Measurements from ENCODE around the gene NSRP1.
"Not testable (repeated sequence)": the region's sequence is repeated elsewhere in the genome, so short reads cannot be mapped to it uniquely, and the experiment has no call there.

The NSRP1 gene

DNA sequence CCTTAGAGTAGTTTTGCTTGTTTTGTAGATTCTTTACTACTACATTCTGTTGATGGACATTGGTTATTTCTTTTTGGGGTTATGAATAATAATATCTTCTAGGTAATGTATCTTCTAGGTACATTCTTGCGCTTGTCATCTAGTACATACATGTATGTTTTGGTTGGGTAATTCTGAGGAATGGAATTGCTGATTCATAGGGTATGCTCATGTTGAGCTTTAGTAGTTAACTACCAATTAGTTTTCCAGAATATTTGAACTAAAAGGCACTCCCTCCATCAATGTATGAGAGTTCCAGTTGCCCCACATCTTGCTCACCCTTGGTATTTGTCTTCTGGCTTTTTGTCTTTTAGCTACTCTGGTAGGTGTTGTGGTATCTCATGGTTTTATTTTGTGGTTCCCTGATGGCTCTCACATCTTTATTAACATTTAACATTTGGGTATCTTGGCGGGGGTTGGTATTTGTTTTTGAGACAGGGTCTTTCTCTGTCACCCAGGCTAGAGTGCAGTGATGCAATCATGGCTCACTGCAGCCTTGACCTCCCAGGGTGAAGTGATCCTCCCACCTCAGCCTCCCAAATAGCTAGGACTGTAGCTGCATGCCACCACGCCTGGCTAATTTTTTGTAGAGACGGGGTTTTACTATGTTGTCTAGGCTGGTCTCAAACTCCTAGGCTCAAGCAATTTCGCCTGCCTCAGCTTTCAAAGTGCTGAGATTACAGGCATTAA is 71.8 kb downstream of the NSRP1 start:
- DNase-seq: no peak

DNA sequence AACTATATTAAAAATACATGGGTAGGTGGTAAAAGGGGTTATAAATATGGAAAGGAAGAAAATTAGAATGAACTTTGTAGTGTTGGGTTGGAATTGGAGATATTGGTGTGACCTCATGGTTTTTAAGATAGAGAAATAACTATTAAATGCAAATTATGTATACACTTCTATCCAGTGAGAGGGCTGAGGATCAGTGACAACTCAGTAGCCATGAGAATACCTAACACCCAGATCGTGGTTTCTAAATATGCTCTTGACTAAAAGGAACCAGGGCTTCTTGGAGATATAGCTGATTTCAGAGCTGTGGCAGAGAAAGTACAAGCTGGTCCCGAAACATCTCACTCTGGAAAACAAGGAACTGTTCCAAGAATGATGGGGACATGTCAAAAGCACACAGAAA is 74.5 kb downstream of the NSRP1 start:
- no peak for DNase-seq

DNA sequence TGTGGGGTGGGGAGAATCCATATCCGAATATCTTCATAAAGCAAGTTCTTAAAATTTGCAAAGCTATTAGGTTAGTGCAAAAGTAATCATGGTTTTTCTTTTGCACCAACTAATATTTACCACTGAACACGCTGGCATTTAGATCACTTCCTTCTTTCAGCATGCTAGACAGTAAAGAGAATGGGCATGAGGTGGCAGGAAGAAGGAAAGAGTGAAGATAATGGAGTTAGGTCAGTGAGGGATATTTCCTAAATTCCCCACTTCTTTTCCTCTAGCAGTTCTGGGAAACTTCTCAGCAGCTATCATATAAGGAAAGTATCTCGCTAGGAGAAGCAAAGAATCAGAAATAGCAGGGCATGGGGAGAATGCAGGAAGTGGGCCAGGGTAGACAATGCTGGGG is 79.9 kb downstream of the NSRP1 start:
- peak in 1 of 2 experiments; percentile 5 for DNase-seq

DNA sequence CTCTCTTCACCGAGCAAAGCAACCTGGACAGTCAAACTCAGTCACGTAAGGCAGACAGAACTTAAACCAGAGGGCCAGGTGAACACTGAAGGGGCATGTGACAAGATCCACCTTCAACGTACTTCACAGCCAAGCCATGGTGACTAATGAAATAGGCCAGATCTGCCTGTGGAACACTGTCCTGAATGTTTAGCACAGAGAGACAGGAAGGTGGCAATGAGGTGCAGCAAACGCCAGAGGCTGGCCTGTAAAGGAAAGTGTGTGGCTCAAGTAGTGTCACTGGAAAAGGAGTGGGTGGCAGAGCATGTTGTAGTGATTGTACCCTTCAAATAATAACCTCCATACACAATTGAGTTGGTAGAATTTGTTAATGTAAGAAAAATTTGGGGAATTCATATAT is 80.8 kb downstream of the NSRP1 start:
- no peak for DNase-seq

DNA sequence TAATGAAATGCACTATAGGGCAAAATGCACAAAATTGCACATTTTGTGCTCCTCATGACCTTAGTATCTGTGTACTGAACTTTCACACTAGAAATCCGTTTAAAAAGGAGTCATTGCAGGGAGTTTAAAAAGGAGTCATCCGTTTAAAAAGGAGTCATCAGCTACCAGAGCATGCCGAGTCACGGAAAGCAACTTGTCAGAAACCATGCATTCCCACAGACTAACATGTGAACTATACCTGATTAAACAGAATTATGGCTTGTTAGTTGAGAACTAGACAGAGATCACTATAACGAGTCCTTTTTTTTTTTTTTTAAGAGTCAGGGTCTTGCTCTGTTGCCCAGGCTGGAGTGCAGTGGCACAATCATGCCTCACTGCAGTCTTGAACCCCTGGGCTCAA is 83.0 kb downstream of the NSRP1 start:
- DNase-seq: no peak

- DNase-seq: no peak
Measured at GRCh38 chr17:30200106-30200505, 83.5 kb downstream of the NSRP1 start.

GRCh38 chr17:30200656-30201055 is 84.0 kb downstream of the NSRP1 start:
- not testable (repeated sequence) for DNase-seq

DNA sequence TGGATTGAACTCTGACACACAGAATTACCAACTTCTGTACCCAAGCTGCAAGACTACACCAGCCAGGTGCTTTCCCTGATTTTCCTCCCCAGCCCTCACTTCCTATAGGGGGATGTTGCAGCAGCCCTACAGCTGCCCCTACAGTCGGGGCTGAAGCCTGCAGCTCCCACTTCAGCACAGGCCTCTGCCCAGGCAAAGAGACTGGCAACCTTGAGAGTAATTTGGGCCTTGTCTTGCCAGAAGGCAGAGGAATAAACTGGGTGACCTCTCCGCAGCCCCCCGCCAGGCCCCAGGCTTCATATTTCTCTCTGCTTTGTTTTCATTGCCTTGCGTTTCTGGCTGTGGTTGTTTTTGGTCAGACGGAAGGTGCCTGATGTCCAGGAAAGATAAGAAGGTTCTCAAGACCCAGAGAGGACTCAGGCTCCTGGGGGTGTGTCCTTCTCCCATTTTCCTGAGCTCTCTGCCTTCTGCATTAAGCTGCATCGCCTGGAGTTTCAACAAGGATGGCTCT is 86.9 kb downstream of the NSRP1 start:
- no peak for DNase-seq

- DNase-seq: no peak
Measured at GRCh38 chr17:30207655-30208054, 91.0 kb downstream of the NSRP1 start.

DNA sequence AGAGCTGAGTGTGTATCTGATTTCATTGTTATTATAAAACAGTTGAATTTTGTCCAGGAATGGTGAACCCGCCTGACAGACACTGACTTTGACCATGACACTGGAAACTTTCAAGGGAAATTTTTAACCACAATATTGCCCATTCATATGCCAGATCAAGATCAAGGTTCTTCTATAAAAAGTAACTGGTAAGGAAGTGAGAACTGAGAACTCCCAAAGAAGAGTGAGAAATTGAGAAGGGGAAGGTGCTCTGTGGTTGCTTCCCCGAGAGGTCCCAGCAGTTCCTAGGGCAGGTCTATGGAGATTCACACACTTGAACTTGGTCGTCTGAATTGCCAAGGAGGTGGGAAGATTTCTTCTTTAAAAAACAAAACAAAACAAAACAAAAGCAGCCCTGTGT is 91.6 kb downstream of the NSRP1 start:
- DNase-seq: peak in 1 of 2 experiments; percentile 2

GRCh38 chr17:30209930-30210329 is 93.3 kb downstream of the NSRP1 start:
- no peak for DNase-seq

DNA sequence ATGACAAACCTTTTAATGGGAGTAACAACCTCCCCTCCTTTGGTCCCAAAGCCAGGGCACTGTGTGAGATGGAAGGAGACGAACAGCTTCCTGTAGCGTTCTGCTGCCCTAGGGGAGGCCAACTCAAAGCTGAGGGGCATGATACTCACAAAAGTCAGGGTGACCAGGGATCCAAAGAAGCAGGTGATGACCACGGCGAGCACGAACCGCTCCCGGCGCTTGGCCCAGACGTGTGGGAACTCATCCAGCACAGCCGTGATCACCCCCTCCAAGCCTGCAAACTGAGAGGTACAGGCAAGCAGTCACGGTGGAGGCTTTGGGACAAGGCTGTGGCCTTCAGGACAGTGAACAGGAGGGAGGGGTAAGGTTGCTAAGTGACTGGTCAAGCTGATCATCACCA is 93.8 kb downstream of the NSRP1 start:
- no peak for DNase-seq

- DNase-seq: no peak
Measured at GRCh38 chr17:30210901-30211300, 94.3 kb downstream of the NSRP1 start.

- no peak for DNase-seq
Measured at GRCh38 chr17:30211371-30211770, 94.8 kb downstream of the NSRP1 start.

- no peak for DNase-seq
Measured at GRCh38 chr17:30212750-30213149, 96.1 kb downstream of the NSRP1 start.

GRCh38 chr17:30217054-30217453 is 100.4 kb downstream of the NSRP1 start:
- DNase-seq: no peak

DNA sequence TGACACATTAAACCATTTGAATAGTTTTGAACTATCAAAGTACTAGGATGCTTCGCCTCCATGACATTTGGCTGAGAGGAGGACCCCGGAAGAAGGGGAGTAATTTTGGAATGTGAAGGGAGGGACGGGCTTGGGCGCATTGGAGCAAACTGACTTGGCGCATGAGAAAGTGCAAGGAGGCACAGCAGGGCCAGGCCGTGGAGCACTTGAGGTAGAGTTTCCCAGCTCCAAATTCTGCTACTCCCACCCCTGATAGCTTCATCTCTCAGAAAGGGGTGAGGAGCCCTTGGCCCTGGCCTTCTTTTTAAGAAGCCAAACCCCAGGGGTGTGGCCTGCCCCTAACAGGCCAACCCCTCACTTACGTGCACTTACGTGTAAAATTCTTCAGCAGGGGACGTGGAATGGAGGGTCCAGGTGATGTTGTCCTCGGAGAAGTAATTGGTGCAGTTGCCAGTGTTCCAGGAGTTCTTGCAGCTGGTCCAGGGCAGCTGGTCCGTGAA is 101.2 kb downstream of the NSRP1 start:
- DNase-seq: no peak

DNA sequence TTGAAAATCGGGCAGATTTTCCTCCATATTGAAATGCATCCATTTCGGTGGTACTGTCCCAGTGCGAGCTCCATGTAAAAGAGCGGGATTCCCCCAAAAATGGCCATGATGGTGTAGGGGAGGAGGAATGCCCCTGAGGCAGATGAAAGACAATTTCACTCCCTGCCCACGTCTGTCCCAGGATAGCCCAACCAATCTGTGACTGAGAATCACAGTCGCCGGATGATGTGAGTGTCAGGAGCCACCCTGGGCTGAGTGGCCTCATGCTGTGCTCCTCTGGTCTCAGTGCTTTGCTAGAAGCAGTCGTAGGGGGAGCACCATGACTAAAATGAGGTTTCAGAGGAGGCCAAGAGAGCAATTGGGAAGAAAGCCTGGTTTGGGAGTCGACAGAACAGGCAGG is 102.2 kb downstream of the NSRP1 start:
- DNase-seq: no peak

DNA sequence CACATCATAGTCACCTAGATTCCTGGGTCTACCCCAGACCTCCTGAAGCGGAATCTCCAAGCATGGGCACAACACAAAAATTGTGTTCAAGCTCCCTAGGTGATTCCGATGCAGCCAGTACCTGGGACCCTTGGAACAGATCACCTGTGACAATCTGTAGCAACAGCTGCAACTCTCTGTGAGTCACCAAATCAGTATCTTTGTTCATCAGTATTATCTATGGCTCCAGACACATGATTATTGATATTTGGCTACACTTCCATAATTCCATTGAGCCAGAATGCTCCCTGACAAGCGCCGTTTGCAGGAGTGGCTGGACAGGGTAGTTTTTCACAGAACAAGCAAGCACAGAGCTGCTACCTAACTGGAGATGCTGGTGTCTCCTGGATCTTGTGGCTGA is 102.7 kb downstream of the NSRP1 start:
- no peak for DNase-seq

DNA sequence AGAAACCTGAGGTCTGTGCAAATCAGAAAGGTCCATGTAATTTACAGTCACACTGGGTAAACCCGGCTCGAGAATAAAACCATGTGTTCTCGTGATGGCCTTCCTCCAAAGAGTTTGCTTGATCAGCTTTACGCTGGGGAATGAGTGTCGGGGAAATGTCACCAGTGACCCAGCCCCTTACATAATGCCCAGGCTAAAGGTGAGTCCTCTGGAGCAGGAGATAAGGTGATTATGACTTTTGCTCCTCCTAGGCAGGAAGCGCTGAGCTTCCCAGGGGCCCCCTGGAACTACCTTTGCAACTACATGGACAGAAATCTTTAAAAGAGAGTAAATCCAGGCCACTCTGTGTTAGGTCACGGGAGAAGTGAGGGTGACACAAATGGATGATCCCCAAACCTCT is 103.2 kb downstream of the NSRP1 start:
- DNase-seq: no peak

GRCh38 chr17:30220414-30220813 is 103.8 kb downstream of the NSRP1 start:
- no peak for DNase-seq

- DNase-seq: no peak
Measured at GRCh38 chr17:30221346-30221745, 104.7 kb downstream of the NSRP1 start.

GRCh38 chr17:30222251-30222650 is 105.6 kb downstream of the NSRP1 start:
- DNase-seq: no peak

- DNase-seq: no peak
Measured at GRCh38 chr17:30222721-30223175, 106.1 kb downstream of the NSRP1 start.

DNA sequence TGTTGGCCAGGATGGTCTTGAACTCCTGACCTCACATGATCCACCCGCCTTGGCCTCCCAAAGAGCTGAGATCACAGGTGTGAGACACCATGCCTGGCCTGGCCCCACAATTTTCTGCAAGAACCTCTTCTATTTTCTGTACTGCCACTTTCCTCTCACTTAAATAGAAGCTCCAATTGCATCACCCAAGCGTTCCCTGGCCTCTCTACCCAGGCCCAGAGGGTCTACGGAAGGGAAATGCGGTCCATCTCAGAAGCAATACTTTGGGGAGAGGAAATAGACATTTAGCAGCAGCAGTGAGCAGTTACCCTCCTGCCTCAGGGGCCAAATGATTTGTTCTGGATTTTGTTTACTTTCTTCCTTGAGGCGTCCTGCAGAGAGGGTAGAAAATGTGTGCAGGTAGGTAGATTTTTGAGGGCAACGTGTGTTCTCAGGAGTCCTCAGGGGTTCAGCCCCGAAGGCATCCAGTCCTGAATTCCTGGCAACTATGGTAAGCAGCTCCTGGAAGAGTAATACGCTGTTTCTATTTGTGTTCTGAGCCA is 107.9 kb downstream of the NSRP1 start:
- DNase-seq: no peak
